ENCODE data around the gene TMBIM1.

- TF ChIP-seq CTCF (IDR thresholded peaks at IDR 0.05), result no peak
- TF ChIP-seq SOX15 (CRISPR knock-in tag; IDR thresholded peaks at IDR 0.05), result no peak
- TF ChIP-seq CREM (CRISPR knock-in tag; IDR thresholded peaks at IDR 0.05), result no peak
- peak; percentile 54 for TF ChIP-seq FOXK1 (CRISPR knock-in tag; IDR thresholded peaks at IDR 0.05)
- no peak for TF ChIP-seq MLX (CRISPR knock-in tag; IDR thresholded peaks at IDR 0.05)
- TF ChIP-seq MAX (CRISPR knock-in tag; IDR thresholded peaks at IDR 0.05), result peak; percentile 43; the same call in 1 of the 2 replicates
- peak; percentile 67; the same call in 1 of the 2 replicates for TF ChIP-seq ETV6 (CRISPR knock-in tag; IDR thresholded peaks at IDR 0.05)
- no peak for TF ChIP-seq CREB1 (CRISPR knock-in tag; IDR thresholded peaks at IDR 0.05)
Observed at GRCh38 chr2:218322768-218323525, 30.6 kb upstream of the TMBIM1 start.

Data from WTC11 (cell line).